ENCODE measurements around the gene GRAMD4. TPM values are rescaled to one million over a fixed set of nuclear protein-coding genes. Genes with fewer than 3 reads are reported as not detected.
A peak's percentile ranks its signal among the peaks of the same experiment; 100 is the strongest.

Gene GRAMD4
- total RNA-seq, 2 experiments from 2014 or later, result 20.2 to 23.2 TPM

DNA sequence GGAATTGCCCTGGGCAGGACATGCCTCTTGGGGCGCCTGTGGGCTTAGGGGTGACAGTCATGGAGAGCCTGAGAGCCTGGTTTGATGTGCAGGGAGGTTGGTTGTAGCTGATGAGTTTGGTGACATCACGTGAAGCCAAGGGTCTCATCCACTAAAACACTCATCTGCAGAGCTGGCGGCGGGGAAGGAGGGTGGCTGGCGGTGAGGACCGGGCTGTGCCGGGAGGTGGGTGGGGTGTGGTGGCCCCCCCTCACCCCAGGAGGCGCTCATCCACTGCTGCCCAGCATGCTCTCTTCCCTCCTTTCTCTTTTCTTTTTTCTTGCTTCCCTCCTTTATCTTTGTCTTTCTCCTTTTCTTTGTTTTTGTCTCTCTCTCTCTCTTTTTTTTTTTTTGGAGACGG lies 49.0 kb downstream of the GRAMD4 start:
- H3K36me3 Mint-ChIP-seq, result no peaks in the 10 kb centered on the region
- peaks cover 5% of the 10 kb centered on the region for H3K4me1 Mint-ChIP-seq
- ATAC-seq (ENCODE audit: low read depth) (no peak), DNase-seq (no peak)
- POLR2A ChIA-PET, result no interaction called here
- no peak overlapping the region for H3K4me3 Mint-ChIP-seq
- H3K27ac Mint-ChIP-seq, result no peak overlapping the region
- no peaks in the 10 kb centered on the region for H3K9me3 Mint-ChIP-seq
- no peaks in the 10 kb centered on the region for H3K27me3 Mint-ChIP-seq

DNA sequence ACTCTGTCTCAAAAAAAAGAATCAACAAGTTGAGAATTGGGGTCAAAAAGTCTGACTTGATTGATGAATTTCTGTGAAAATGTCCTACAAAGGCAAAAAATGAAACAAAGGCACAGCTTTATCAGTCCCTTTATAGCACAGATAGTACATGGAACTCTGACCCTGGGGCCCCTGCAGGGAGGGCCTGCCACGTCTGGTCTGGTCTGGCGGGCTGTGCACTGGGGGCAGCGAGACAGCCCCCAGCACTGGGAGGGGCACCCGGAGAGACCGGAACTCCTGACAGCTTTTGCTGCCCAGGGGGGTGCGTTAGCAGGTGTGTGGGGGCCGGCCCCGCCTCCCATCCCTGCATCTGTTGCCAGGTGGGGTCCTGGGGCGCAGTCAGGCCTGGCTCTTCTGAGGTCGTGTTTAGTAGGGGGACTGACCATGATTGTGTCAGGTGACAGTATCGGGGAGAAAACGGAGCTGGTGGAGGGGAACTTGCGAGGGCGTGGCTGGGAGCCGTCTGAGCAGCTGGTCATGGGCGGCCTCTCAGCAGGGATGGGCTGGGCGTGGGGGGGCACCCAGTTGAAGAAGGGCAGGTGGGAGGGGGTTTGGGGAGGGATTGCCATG lies 51.7 kb downstream of the GRAMD4 start:
- Mint-ChIP-seq H3K9me3 (no peaks in the 10 kb centered on the region), H3K27ac (no peak overlapping the region), H3K4me3 (no peak overlapping the region), H3K4me1 (peaks cover 12% of the 10 kb centered on the region), H3K36me3 (no peaks in the 10 kb centered on the region), H3K27me3 (no peaks in the 10 kb centered on the region)
- no peak for DNase-seq
- POLR2A ChIA-PET, result no interaction called here
- no peak for ATAC-seq (ENCODE audit: low read depth)

DNA sequence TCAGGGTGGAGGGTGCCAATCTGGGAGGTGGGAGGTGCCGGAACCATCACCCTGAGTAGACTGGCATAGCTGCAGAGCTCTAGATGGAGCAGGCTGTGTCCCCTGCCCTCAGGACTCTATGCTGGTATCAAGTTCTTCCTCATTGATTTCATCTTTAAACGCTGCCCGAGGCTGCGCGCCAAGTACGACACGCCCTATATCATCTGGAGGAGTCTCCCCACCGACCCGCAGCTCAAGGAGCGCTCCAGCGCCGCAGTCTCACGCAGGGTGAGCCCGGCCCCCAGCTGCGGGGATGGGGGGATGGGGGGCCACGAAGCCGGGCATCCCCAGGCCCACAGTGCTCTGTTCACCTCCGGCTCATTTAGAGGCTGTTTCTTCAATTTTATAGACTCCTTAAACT lies 52.5 kb downstream of the GRAMD4 start:
- POLR2A ChIA-PET, result no interaction called here
- Mint-ChIP-seq H3K4me3 (no peak overlapping the region), H3K36me3 (peaks cover under 1% of the 10 kb centered on the region), H3K9me3 (no peaks in the 10 kb centered on the region), H3K4me1 (peaks cover 12% of the 10 kb centered on the region), H3K27me3 (no peaks in the 10 kb centered on the region), H3K27ac (peak overlapping the region; percentile 57)
- DNase-seq (no peak), ATAC-seq (ENCODE audit: low read depth) (no peak)

DNA sequence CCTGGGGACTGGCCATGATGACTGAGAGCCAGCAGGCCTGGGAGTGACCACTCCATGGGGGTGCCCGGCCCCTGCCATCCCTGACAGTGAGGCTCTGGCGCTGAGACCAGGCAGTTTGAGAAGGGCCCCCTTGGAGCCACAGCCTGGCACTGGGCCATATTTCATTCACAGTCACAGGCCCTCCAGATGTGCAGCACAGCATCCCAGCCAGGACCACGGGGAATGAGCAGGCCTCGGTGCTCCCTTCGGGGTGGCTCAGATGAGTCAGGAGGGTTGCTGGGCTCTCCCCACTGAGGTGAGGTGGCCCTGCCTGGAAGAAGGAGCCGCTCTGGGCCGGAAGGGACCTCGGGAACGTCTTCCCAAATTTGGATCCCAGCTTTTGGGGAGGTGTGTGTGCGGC lies 53.0 kb downstream of the GRAMD4 start:
- POLR2A ChIA-PET, result no interaction called here
- peaks cover 12% of the 10 kb centered on the region for H3K4me1 Mint-ChIP-seq
- no peak for ATAC-seq (ENCODE audit: low read depth)
- no peaks in the 10 kb centered on the region for H3K9me3 Mint-ChIP-seq
- peak overlapping the region; percentile 88 for H3K4me3 Mint-ChIP-seq
- H3K27me3 Mint-ChIP-seq, result no peaks in the 10 kb centered on the region
- H3K27ac Mint-ChIP-seq, result peak overlapping the region; percentile 97
- H3K36me3 Mint-ChIP-seq, result peaks cover 3% of the 10 kb centered on the region
- no peak for DNase-seq

DNA sequence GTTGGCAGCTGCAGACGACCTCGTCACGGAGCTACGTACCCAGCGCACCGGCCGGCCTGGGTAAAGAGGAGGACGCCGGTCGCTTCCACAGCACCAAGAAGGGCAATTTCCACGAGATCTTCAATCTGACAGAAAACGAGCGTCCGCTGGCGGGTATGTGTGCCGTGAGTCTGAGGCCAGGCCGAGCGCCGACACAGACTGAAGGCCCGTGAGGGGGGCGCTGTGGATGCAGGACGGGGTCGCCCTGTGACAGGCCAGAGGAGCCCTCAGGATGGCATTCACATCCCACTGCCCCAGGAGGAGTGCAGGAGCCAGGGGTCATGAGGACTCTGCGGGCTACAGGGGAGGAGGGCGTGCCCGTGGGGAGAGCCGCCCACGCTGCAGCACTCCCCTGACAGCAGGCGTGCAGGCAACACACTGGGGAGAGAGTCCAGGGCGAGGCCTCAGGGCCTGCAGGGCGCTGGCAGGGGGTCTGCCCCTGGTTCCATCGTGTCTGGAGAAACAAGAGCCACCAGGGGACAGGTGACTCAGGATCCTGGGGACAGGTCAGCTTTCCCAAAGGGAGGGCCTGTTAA lies 53.6 kb downstream of the GRAMD4 start:
- Mint-ChIP-seq H3K27me3 (no peaks in the 10 kb centered on the region), H3K9me3 (no peaks in the 10 kb centered on the region), H3K27ac (peak overlapping the region; percentile 97), H3K36me3 (peaks cover 3% of the 10 kb centered on the region), H3K4me1 (peaks cover 12% of the 10 kb centered on the region), H3K4me3 (peak overlapping the region; percentile 88)
- no peak for DNase-seq
- ATAC-seq (ENCODE audit: low read depth), result peak; percentile 31
- POLR2A ChIA-PET, result interaction anchor here (0.8 kb wide), 1 partner anchor 59 kb away, joined by 3 read pairs; no protein-coding TSS in a partner anchor

DNA sequence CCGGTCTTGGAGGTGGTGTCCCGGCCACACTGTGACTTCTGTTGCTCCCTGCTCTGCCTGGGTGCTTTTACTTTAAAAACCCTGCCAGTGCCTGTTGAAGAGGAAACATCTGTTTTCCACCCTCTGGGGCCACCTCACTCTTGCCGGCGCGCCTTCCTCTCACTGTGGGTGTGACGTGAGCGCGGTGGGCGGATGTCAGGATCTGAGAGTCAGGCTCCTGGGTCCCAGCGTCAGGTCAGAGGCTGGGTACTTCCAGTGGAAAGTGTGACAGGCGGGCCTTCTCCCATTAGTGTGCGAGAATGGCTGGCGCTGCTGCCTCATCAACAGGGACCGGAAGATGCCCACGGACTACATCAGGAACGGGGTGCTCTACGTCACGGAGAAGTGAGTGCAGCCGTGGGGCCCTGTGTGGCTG lies 54.2 kb downstream of the GRAMD4 start:
- DNase-seq, result peak; percentile 84
- Mint-ChIP-seq H3K9me3 (no peaks in the 10 kb centered on the region), H3K27me3 (no peaks in the 10 kb centered on the region), H3K4me1 (peaks cover 12% of the 10 kb centered on the region), H3K27ac (peak overlapping the region; percentile 97), H3K36me3 (peaks cover 3% of the 10 kb centered on the region), H3K4me3 (peak overlapping the region; percentile 88)
- POLR2A ChIA-PET, result no interaction called here
- peak; percentile 85 for ATAC-seq (ENCODE audit: low read depth)

DNA sequence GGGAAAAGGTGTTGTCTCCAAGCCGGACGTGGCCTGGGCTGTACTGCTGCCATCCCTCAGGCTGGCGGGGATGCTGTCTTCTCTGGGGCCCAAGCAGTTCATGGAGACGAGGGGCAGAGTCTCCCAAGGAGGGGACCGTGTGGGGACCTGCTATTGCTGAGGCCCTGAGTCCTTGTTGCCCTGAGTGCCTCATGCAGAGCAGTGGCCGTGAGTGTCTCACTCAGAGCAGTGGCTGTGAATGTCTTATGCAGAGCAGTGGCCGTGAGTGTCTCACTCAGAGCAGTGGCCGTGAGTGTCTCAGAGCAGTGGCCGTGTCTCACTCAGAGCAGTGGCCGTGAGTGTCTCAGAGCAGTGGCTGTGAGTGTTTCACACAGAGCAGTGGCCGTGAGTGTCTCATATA lies 54.7 kb downstream of the GRAMD4 start:
- POLR2A ChIA-PET, result no interaction called here
- H3K27ac Mint-ChIP-seq, result peak overlapping the region; percentile 97
- H3K36me3 Mint-ChIP-seq, result peaks cover 3% of the 10 kb centered on the region
- H3K9me3 Mint-ChIP-seq, result no peaks in the 10 kb centered on the region
- peaks cover 12% of the 10 kb centered on the region for H3K4me1 Mint-ChIP-seq
- peak overlapping the region; percentile 88 for H3K4me3 Mint-ChIP-seq
- no peaks in the 10 kb centered on the region for H3K27me3 Mint-ChIP-seq
- ATAC-seq (ENCODE audit: low read depth) (no peak), DNase-seq (no peak)

DNA sequence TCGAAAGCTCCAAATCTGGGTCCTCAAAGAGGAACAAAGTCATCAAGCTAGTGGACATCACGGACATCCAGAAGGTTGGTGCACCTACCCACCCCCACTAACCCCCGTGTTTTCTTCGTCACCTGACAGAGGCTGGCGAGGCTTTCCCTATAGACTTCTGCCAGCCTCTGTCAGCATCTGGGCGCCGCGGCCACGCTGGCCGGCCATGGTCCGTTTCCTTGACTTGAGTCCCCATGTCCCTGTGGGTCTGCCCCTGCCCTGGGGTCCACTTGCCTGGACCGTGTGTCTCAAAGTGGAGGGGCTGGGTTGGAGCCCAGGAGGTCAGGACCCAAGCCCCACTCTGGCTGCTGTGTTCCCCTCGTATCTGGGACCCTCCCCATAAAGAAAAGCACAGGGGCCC lies 55.3 kb downstream of the GRAMD4 start:
- H3K27ac Mint-ChIP-seq, result no peak overlapping the region
- H3K4me1 Mint-ChIP-seq, result peaks cover 12% of the 10 kb centered on the region
- ATAC-seq (ENCODE audit: low read depth) (no peak), DNase-seq (no peak)
- H3K9me3 Mint-ChIP-seq, result no peaks in the 10 kb centered on the region
- peaks cover 3% of the 10 kb centered on the region for H3K36me3 Mint-ChIP-seq
- H3K4me3 Mint-ChIP-seq, result peak overlapping the region; percentile 88
- POLR2A ChIA-PET, result no interaction called here
- H3K27me3 Mint-ChIP-seq, result no peaks in the 10 kb centered on the region

DNA sequence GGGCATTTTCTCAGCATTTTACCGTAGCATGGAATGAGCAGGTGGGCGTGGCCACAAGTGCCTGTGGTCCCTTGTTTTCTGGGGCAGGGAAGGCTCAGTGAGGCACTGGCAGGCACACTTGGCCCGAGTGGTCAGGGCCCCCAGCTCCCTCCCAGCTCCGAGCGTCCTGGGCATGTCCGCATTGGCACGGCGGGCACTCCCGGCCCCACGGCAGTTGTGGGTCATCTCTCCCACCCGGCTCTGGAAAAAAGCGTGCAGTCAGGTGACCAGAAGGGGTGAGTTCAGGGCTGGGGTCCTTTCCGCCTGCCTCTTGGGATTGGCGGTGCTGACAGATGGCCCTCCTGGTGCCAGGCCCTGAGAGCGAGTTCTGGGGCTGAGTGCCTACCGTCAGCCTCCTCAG lies 55.8 kb downstream of the GRAMD4 start:
- Mint-ChIP-seq H3K4me3 (no peak overlapping the region), H3K27me3 (no peaks in the 10 kb centered on the region), H3K9me3 (no peaks in the 10 kb centered on the region), H3K27ac (no peak overlapping the region), H3K4me1 (peaks cover 12% of the 10 kb centered on the region), H3K36me3 (peaks cover 3% of the 10 kb centered on the region)
- DNase-seq (no peak), ATAC-seq (ENCODE audit: low read depth) (no peak)
- POLR2A ChIA-PET, result no interaction called here

DNA sequence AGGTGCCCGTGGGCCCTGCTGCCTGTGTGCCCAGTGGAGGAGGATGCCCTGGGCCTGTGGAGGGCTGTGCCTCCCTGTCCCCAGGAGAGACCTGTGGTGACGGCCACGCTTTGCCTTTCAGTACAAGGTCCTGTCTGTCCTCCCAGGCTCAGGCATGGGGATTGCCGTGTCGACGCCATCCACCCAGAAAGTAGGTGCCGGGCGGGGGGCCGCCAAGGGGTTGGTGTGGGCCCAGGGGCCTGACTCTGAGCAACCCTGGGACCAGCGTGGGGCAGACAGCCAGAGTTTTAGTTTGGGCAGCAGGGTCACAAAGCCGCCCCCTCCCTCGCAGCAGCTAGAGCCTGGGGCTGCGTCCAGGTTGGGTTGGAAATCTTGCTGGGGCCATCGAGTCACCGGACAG lies 56.3 kb downstream of the GRAMD4 start:
- no peak overlapping the region for H3K27ac Mint-ChIP-seq
- H3K9me3 Mint-ChIP-seq, result no peaks in the 10 kb centered on the region
- no peaks in the 10 kb centered on the region for H3K27me3 Mint-ChIP-seq
- no peak for ATAC-seq (ENCODE audit: low read depth)
- DNase-seq, result no peak
- POLR2A ChIA-PET, result no interaction called here
- H3K36me3 Mint-ChIP-seq, result peaks cover 3% of the 10 kb centered on the region
- no peak overlapping the region for H3K4me3 Mint-ChIP-seq
- H3K4me1 Mint-ChIP-seq, result peaks cover 12% of the 10 kb centered on the region

DNA sequence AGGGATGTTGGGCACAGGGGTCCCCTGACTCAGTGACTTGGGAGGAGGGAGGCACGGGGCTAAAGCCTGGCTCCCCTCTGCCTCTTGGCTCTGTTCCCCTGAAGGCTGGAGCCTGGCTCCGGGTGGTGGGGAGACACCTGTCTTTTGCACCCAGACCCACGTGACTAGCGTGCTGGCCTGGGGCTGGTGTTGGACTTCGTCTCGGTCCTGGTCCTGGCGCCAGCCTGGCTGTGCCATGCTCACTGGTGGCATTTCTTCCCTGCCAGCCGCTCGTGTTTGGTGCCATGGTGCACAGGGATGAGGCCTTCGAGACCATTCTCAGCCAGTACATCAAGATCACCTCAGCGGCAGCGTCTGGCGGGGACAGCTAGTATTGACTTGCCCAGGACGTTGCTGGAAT lies 56.7 kb downstream of the GRAMD4 start:
- POLR2A ChIA-PET, result interaction anchor here (0.7 kb wide), 1 partner anchor 671 kb away, joined by 4 read pairs; no protein-coding TSS in a partner anchor
- Mint-ChIP-seq H3K4me1 (peaks cover 12% of the 10 kb centered on the region), H3K27ac (no peak overlapping the region), H3K9me3 (no peaks in the 10 kb centered on the region), H3K27me3 (no peaks in the 10 kb centered on the region), H3K4me3 (no peak overlapping the region), H3K36me3 (peaks cover 3% of the 10 kb centered on the region)
- DNase-seq, result no peak
- no peak for ATAC-seq (ENCODE audit: low read depth)

DNA sequence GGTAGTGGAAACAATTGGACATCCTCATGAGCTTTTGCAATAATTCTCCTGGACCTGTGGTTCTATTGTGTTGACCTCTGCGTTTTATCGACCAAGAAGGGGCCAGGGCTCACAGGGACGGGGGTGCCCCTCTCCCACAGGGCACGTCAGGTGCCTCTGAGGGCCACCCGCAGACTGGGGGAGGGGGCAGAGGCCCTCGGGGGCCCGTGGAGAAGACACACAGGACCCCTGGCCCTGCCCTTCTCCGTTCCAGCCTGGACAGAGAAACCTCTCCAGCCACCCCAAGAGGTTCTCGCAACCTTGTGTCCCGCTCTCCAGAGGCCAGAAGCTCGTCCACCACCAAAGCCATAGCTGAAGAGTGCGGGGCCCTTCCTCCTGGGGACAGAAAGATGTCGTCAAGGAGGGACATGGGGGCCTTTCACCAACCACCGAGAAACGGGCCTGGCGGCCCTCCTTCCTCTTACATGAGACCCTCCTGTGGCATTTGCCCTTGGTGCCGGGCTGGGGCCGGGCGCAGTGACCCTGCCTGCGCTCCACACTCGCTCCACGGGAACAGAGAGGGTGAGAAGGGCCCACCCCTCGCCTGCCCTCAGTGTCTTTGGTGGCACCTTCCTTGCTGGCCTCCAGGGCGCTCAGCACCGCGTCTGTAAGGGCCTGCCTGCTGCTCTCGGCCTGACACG lies 57.3 kb downstream of the GRAMD4 start:
- Mint-ChIP-seq H3K27ac (peak overlapping the region; percentile 21), H3K4me3 (no peak overlapping the region), H3K36me3 (peaks cover 3% of the 10 kb centered on the region), H3K4me1 (peaks cover 11% of the 10 kb centered on the region), H3K27me3 (no peaks in the 10 kb centered on the region), H3K9me3 (no peaks in the 10 kb centered on the region)
- POLR2A ChIA-PET, result interaction anchor here (0.7 kb wide), 1 partner anchor 672 kb away, joined by 4 read pairs; no protein-coding TSS in a partner anchor
- ATAC-seq (ENCODE audit: low read depth) (no peak), DNase-seq (no peak)

DNA sequence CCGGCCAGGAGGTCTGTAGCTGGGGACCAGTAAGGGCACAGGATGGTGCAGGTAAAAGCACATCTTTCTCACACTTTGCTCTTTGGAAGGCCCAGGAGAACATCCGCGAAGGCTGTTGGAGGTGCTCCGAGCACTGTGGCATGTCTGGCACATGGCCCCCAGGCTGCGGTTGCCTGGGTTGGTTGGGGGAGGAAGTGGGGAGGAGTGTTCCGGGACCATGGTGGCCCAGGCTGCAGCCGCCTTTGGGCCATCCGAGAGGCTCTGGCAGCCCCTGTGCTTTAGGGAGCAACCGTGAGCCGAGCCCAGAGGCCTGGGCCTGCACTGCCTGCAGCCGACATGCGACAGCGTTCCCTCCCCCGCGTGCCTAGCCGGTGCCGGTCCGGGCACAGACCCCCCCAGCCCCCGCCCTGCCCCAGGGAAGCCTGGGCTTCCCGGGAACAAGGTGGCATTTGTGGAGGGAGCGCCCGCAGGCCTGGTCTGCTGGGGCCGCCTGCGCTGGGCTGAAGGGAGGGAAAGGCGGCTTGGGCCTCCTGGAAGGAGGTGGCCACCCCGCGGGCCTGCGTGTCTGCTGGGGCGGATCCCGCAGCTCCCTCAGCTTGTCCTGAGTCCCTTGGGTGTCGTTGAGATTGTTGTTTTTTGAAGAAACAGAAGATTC lies 57.9 kb downstream of the GRAMD4 start:
- no peak for ATAC-seq (ENCODE audit: low read depth)
- DNase-seq, result no peak
- Mint-ChIP-seq H3K4me1 (peaks cover 11% of the 10 kb centered on the region), H3K27me3 (no peaks in the 10 kb centered on the region), H3K9me3 (no peaks in the 10 kb centered on the region), H3K27ac (peak overlapping the region; percentile 21), H3K36me3 (peaks cover 3% of the 10 kb centered on the region), H3K4me3 (no peak overlapping the region)
- POLR2A ChIA-PET, result no interaction called here

All from activated naive CD8-positive, alpha-beta T cell treated with anti-CD3 and anti-CD28 coated beads, Interleukin-2, amount 10 ng/mL, durations not matched to agents 7 days and 5 days (primary cell).